OCI-LY3 (cell line): ENCODE data around the gene ARID3A.

Experiments used
- H2AFZ ChIP-seq: fragments of 200-600, 300-600 bp; shearing (Covaris generic); 2 replicates; pipeline ENCODE4 v1.6.0; 2014; ENCODE audit warnings: antibody characterized with exemption, low read depth, low read length
- H3K27ac ChIP-seq: fragments of 200-600, 300-600 bp; sonication (generic); 2 replicates; pipeline ENCODE4 v1.5.1; 2014; ENCODE audit warnings: mild to moderate bottlenecking, low read length, moderate library complexity, mixed read lengths
- H3K27me3 ChIP-seq: fragments of 200-600, 300-600 bp; sonication (generic); 2 replicates; pipeline ENCODE4 v1.6.1; 2014; ENCODE audit warnings: low read depth, low read length, mixed read lengths
- H3K36me3 ChIP-seq: fragments of 200-600, 300-600 bp; sonication (generic); replicated peaks from 2 replicates; pipeline ENCODE3; 2014; ENCODE audit warnings: low read depth, low read length, mixed read lengths
- H3K4me1 ChIP-seq: fragments of 300-600, 200-600 bp; sonication (generic); 2 replicates; pipeline ENCODE4 v1.6.1; 2014; ENCODE audit warnings: low read length, mixed read lengths
- H3K4me2 ChIP-seq: fragments of 200-600, 300-600 bp; sonication (generic); 2 replicates; pipeline ENCODE4 v1.6.1; 2014; ENCODE audit warnings: low read length, mixed read lengths
- H3K4me3 ChIP-seq: fragments of 300-600, 200-600 bp; sonication (generic); 2 replicates; pipeline ENCODE4 v1.5.1; 2014; ENCODE audit warnings: antibody characterized with exemption, mild to moderate bottlenecking, low read length, moderate library complexity
- H3K79me2 ChIP-seq: fragments of 300-600, 200-600 bp; shearing (Covaris generic); 2 replicates; pipeline ENCODE4 v1.6.1; 2014; ENCODE audit warnings: mild to moderate bottlenecking, low read length, mixed read lengths
- H3K9ac ChIP-seq: fragments of 300-600, 200-600 bp; shearing (Covaris generic); 2 replicates; pipeline ENCODE4 v1.6.0; 2014; ENCODE audit warnings: mild to moderate bottlenecking, low read length, moderate library complexity
- H3K9me3 ChIP-seq: fragments of 200-600, 300-600 bp; shearing (Covaris generic); 2 replicates; pipeline ENCODE4 v1.6.1; 2014; ENCODE audit warnings: low read length, mixed read lengths; ENCODE audit not compliant: insufficient read depth
- H4K20me1 ChIP-seq: fragments of 200-600, 300-600 bp; sonication (generic); 2 replicates; pipeline ENCODE4 v1.6.1; 2016; ENCODE audit warnings: low read length, mixed read lengths; ENCODE audit not compliant: insufficient read depth
- CTCF ChIP-seq: fragments of 200-600, 300-600 bp; sonication (generic); IDR thresholded peaks from 2 replicates; pipeline ENCODE4 v1.5.1; 2014; ENCODE audit warnings: antibody characterized with exemption, low read length, low read depth
- EZH2phosphoT487 ChIP-seq: fragments of 200-600 bp; shearing (Covaris generic); IDR thresholded peaks from 2 replicates; pipeline ENCODE4 v1.6.1; 2018; ENCODE audit warnings: antibody characterized with exemption, mixed run types, low read depth

Gene ARID3A

GRCh38 chr19:1017906-1018305, 92.1 kb downstream of the ARID3A start:
- Histone ChIP-seq H3K4me1 (peaks cover 37% of the 10 kb centered on the region), H3K4me3 (peak overlapping the region; percentile 19; the same call in 1 of the 2 replicates), H3K9ac (0 out of 2 replicates have a peak overlapping the region, but pooled peaks have one; percentile 5), H3K9me3 (no peaks in the 10 kb centered on the region), H2AFZ (no peak overlapping the region), H3K4me2 (peak overlapping the region; percentile 38), H3K27ac (no peak overlapping the region), H3K27me3 (no peaks in the 10 kb centered on the region), H3K36me3 (peaks cover 21% of the 10 kb centered on the region), H4K20me1 (peaks cover 71% of the 10 kb centered on the region), H3K79me2 (peaks cover 81% of the 10 kb centered on the region)
- TF ChIP-seq CTCF = no peak
- no peak for TF ChIP-seq EZH2phosphoT487

GRCh38 chr19:1018393-1018792, 92.6 kb downstream of the ARID3A start:
- TF ChIP-seq EZH2phosphoT487 (no peak), CTCF (no peak)
- no peak overlapping the region for H3K9ac ChIP-seq
- no peak overlapping the region for H3K27ac ChIP-seq
- H4K20me1 ChIP-seq = peaks cover 70% of the 10 kb centered on the region
- no peaks in the 10 kb centered on the region for H3K27me3 ChIP-seq
- peak overlapping the region; percentile 38 for H3K4me2 ChIP-seq
- H2AFZ ChIP-seq = no peak overlapping the region
- peaks cover 17% of the 10 kb centered on the region for H3K36me3 ChIP-seq
- H3K4me3 ChIP-seq = peak overlapping the region; percentile 92; the same call in 1 of the 2 replicates
- H3K4me1 ChIP-seq = peaks cover 37% of the 10 kb centered on the region
- no peaks in the 10 kb centered on the region for H3K9me3 ChIP-seq
- peaks cover 76% of the 10 kb centered on the region for H3K79me2 ChIP-seq

GRCh38 chr19:1018932-1019615, 93.2 kb downstream of the ARID3A start:
- Histone ChIP-seq H3K4me1 (peaks cover 37% of the 10 kb centered on the region), H3K4me3 (peak overlapping the region; percentile 92), H3K36me3 (peaks cover 11% of the 10 kb centered on the region), H3K9me3 (no peaks in the 10 kb centered on the region), H4K20me1 (peaks cover 63% of the 10 kb centered on the region), H3K9ac (peak overlapping the region; percentile 96), H3K4me2 (peak overlapping the region; percentile 89), H3K27ac (peak overlapping the region; percentile 76), H3K79me2 (peaks cover 69% of the 10 kb centered on the region), H2AFZ (no peak overlapping the region), H3K27me3 (no peaks in the 10 kb centered on the region)
- no peak for TF ChIP-seq CTCF
- no peak for TF ChIP-seq EZH2phosphoT487

GRCh38 chr19:1019616-1019961, 93.8 kb downstream of the ARID3A start:
- peak overlapping the region; percentile 96 for H3K9ac ChIP-seq

More at GRCh38 chr19:1019616-1019961, 93.8 kb downstream of the ARID3A start:
- Histone ChIP-seq H3K27ac (peak overlapping the region; percentile 76), H3K4me3 (peak overlapping the region; percentile 92), H3K79me2 (peaks cover 64% of the 10 kb centered on the region), H3K4me1 (peaks cover 37% of the 10 kb centered on the region), H2AFZ (no peak overlapping the region), H4K20me1 (peaks cover 58% of the 10 kb centered on the region), H3K4me2 (peak overlapping the region; percentile 89), H3K27me3 (no peaks in the 10 kb centered on the region), H3K36me3 (peaks cover 10% of the 10 kb centered on the region), H3K9me3 (no peaks in the 10 kb centered on the region)
- no peak for TF ChIP-seq CTCF
- TF ChIP-seq EZH2phosphoT487 = no peak
